Neuronal stem cell (in vitro differentiated cells): ENCODE results near the gene GNB4.

Experiments used
- DNase-seq: peaks from one replicate; pipeline ENCODE4 v3.0.0-alpha.2; 2013; ENCODE audit warnings: low spot score
- H2AFZ ChIP-seq: one replicate; pipeline ENCODE4 v1.6.1; 2013; ENCODE audit warnings: mild to moderate bottlenecking, low read length, inconsistent platforms
- H2AK5ac ChIP-seq: 2 replicates; pipeline ENCODE4 v1.6.1; 2013; ENCODE audit warnings: low read depth, mild to moderate bottlenecking, inconsistent platforms, low read length, moderate library complexity, mixed read lengths
- H2BK120ac ChIP-seq: 2 replicates; pipeline ENCODE4 v1.6.1; 2013; ENCODE audit warnings: low read depth, mild to moderate bottlenecking, inconsistent platforms, low read length, moderate library complexity, mixed read lengths
- H2BK12ac ChIP-seq: one replicate; pipeline ENCODE4 v1.6.1; 2013; ENCODE audit warnings: low read length, inconsistent platforms
- H2BK15ac ChIP-seq: 2 replicates; pipeline ENCODE4 v1.6.1; 2013; ENCODE audit warnings: mild to moderate bottlenecking, low read length, inconsistent platforms, mixed read lengths
- H2BK5ac ChIP-seq: one replicate; pipeline ENCODE4 v1.6.1; 2013; ENCODE audit warnings: inconsistent platforms, mild to moderate bottlenecking, low read length, moderate library complexity
- H3K14ac ChIP-seq: one replicate; pipeline ENCODE4 v1.6.1; 2013; ENCODE audit warnings: low read length, inconsistent platforms
- H3K18ac ChIP-seq: 2 replicates; pipeline ENCODE4 v1.6.1; 2013; ENCODE audit warnings: low read length, inconsistent platforms
- H3K23ac ChIP-seq: 2 replicates; pipeline ENCODE4 v1.6.1; 2013; ENCODE audit warnings: low read depth, mild to moderate bottlenecking, mixed read lengths, low read length, inconsistent platforms; ENCODE audit not compliant: poor library complexity
- H3K27ac ChIP-seq: replicated peaks from 3 replicates; pipeline ENCODE4 v1.5.1; 2013; ENCODE audit warnings: low read length, inconsistent platforms
- H3K27me3 ChIP-seq, 3 experiments: 2 replicates each; pipeline ENCODE4 v1.6.1; 2013; ENCODE audit warnings: low read length in 3 of 3, mild to moderate bottlenecking in 2 of 3, inconsistent platforms in 1 of 3, low read depth in 1 of 3, mixed read lengths in 1 of 3, moderate library complexity in 1 of 3; ENCODE audit not compliant: control insufficient read depth in 3 of 3, insufficient read depth in 3 of 3
- H3K36me3 ChIP-seq, 2 donors: replicated peaks in 1 of 2; 2 replicates each; pipeline ENCODE4 v1.6.1; 2013; ENCODE audit warnings: low read length in 2 of 2; ENCODE audit not compliant: control insufficient read depth in 2 of 2, insufficient read depth in 2 of 2
- H3K4ac ChIP-seq: 2 replicates; pipeline ENCODE4 v1.6.1; 2013; ENCODE audit warnings: inconsistent platforms, mild to moderate bottlenecking, low read length, moderate library complexity
- H3K4me1 ChIP-seq, 2 donors: 1 replicate in 1 of 2; 2 replicates in 1 of 2; pipeline ENCODE4 v1.6.1; 2013; ENCODE audit warnings: low read length in 2 of 2, low read depth in 1 of 2; ENCODE audit not compliant: control insufficient read depth in 2 of 2, insufficient read depth in 1 of 2
- H3K4me2 ChIP-seq: one replicate; pipeline ENCODE4 v1.6.1; 2013; ENCODE audit warnings: mild to moderate bottlenecking, low read length, inconsistent platforms; ENCODE audit not compliant: insufficient read depth, poor library complexity, severe bottlenecking
- H3K4me3 ChIP-seq, 2 donors: 2 replicates each; pipeline ENCODE4 v1.5.1; 2013; ENCODE audit warnings: low read length in 2 of 2, mild to moderate bottlenecking in 2 of 2, inconsistent platforms in 1 of 2, moderate library complexity in 1 of 2
- H3K79me1 ChIP-seq: one replicate; pipeline ENCODE4 v1.6.1; 2013; ENCODE audit warnings: low read depth, mild to moderate bottlenecking, inconsistent platforms, low read length, moderate library complexity
- H3K9ac ChIP-seq: one replicate; pipeline ENCODE4 v1.6.1; 2013; ENCODE audit warnings: mild to moderate bottlenecking, low read depth, low read length, inconsistent platforms; ENCODE audit not compliant: poor library complexity
- H3K9me3 ChIP-seq, 2 donors: replicated peaks in 1 of 2; 2 replicates each; pipeline versions ENCODE3 to v1.6.1; 2013; ENCODE audit warnings: low read length in 2 of 2, mild to moderate bottlenecking in 2 of 2, inconsistent platforms in 1 of 2, low read depth in 1 of 2, mixed read lengths in 1 of 2, moderate library complexity in 1 of 2; ENCODE audit not compliant: control insufficient read depth in 2 of 2, insufficient read depth in 1 of 2
- H4K8ac ChIP-seq: one replicate; pipeline ENCODE4 v1.6.1; 2013; ENCODE audit warnings: low read depth, mild to moderate bottlenecking, inconsistent platforms, low read length, moderate library complexity
- H4K91ac ChIP-seq: one replicate; pipeline ENCODE4 v1.6.1; 2013; ENCODE audit warnings: low read length, low read depth, mild to moderate bottlenecking, inconsistent platforms; ENCODE audit not compliant: poor library complexity
- WGBS, 2 donors: extraction: QIAGEN DNeasy Blood & Tissue Kit; methylation state at CpG; one replicate each; pipeline ENCODE4 v1.1.7; 2013; ENCODE audit warnings: missing lambda C conversion rate in 2 of 2, mixed read lengths in 1 of 2; ENCODE audit not compliant: insufficient read length in 2 of 2, insufficient replicate concordance in 1 of 2; ENCODE audit errors: extremely low coverage in 2 of 2; 5-methylcytosine and 5-hydroxymethylcytosine counted together

The GNB4 gene

DNA sequence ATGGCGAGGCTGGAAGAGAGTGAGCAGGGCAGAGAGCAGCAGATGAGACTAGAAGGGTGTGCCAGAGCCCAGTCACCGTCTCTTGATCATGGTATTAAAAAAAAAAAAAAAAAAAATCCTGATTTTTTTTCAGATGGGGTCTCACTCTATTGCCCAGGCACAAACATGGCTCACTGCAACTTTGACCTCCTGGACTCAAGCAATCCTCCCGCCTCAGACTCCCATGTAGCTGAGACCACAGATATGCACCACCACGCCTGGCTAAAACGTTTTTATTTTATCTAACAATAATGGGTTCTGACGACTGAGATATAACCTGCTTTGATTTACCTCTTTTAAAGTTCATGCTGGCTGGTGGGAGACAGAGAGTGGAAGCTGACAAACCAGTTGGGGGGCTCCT is 4.0 kb downstream of the GNB4 start:
- Histone ChIP-seq H2BK12ac (no peak overlapping the region), H3K18ac (no peak overlapping the region), H3K9me3 (no peaks in the 10 kb centered on the region), H3K27ac (no peak overlapping the region), H2BK5ac (no peak overlapping the region), H3K27me3 (peaks cover 0 to 3% (median 0%) of the 10 kb centered on the region in 3 experiments), H3K23ac (no peak overlapping the region), H2AFZ (no peak overlapping the region), H3K9ac (no peak overlapping the region), H3K4me3 (no peak overlapping the region), H3K4me1 (peaks cover 2 to 4% of the 10 kb centered on the region in 2 donors), H3K4ac (no peak overlapping the region), H2BK120ac (no peak overlapping the region), H4K8ac (no peak overlapping the region), H3K79me1 (no peaks in the 10 kb centered on the region), H3K14ac (no peak overlapping the region), H2AK5ac (no peak overlapping the region), H2BK15ac (no peak overlapping the region), H3K36me3 (peaks cover 0 to 17% of the 10 kb centered on the region in 2 donors), H3K4me2 (no peak overlapping the region), H4K91ac (no peak overlapping the region)
- no peak for DNase-seq
- no CpG with 5 or more reads among the region's 6 CpGs for WGBS, 2 donors

GRCh38 chr3:179446501-179446900 is 4.8 kb downstream of the GNB4 start:
- H2BK120ac ChIP-seq: no peak overlapping the region
- H3K4me3 ChIP-seq: no peak overlapping the region
- no peak overlapping the region for H2AFZ ChIP-seq
- H3K9me3 ChIP-seq: no peaks in the 10 kb centered on the region
- H3K27me3 ChIP-seq: peaks cover 0 to 3% (median 0%) of the 10 kb centered on the region in 3 experiments
- no peak overlapping the region for H3K23ac ChIP-seq
- H3K9ac ChIP-seq: no peak overlapping the region
- H4K91ac ChIP-seq: no peak overlapping the region
- H3K27ac ChIP-seq: no peak overlapping the region
- no peak for DNase-seq
- no peak overlapping the region for H2BK15ac ChIP-seq
- H3K79me1 ChIP-seq: no peaks in the 10 kb centered on the region
- H3K14ac ChIP-seq: no peak overlapping the region
- H3K4me2 ChIP-seq: no peak overlapping the region
- no peak overlapping the region for H2BK12ac ChIP-seq
- no peak overlapping the region for H3K4ac ChIP-seq
- H2BK5ac ChIP-seq: no peak overlapping the region
- H3K18ac ChIP-seq: no peak overlapping the region
- peaks cover 0 to 17% of the 10 kb centered on the region in 2 donors for H3K36me3 ChIP-seq
- no peaks in the 10 kb centered on the region for H3K4me1 ChIP-seq
- WGBS, 2 donors: no CpG with 5 or more reads among the region's 7 CpGs
- no peak overlapping the region for H2AK5ac ChIP-seq
- H4K8ac ChIP-seq: no peak overlapping the region

DNA sequence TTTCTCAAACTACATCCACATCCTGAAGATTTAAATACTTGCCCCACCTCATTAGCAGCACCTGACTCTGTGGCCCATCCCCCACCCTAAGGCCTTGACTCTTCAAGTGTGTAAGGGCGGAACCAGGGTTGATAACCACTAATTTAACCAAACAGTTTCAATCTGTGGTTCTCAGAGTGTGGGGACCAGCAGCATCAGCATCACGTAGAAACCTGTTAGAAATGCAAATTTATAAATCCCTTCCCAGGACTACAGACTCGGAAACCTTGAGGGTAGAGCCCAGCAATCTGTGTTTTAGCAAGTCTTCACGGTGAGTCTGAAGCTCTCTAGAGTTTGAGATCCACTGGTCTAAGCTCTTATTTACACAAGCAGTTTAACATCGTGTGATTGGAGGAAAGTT is 12.4 kb downstream of the GNB4 start:
- Histone ChIP-seq H4K91ac (no peak overlapping the region), H3K9me3 (no peaks in the 10 kb centered on the region), H4K8ac (no peak overlapping the region), H3K27me3 (no peaks in the 10 kb centered on the region), H3K4me2 (no peak overlapping the region), H3K79me1 (no peaks in the 10 kb centered on the region), H3K4me1 (peaks cover 0 to 2% of the 10 kb centered on the region in 2 donors), H2BK12ac (no peak overlapping the region), H3K4me3 (no peak overlapping the region), H2BK120ac (no peak overlapping the region), H2AK5ac (no peak overlapping the region), H3K23ac (no peak overlapping the region), H2BK5ac (no peak overlapping the region), H3K9ac (no peak overlapping the region), H3K27ac (no peak overlapping the region), H3K14ac (no peak overlapping the region), H2AFZ (no peak overlapping the region), H2BK15ac (no peak overlapping the region), H3K36me3 (peaks cover 0 to 17% of the 10 kb centered on the region in 2 donors), H3K4ac (no peak overlapping the region), H3K18ac (no peak overlapping the region)
- DNase-seq: no peak
- WGBS, 2 donors: no CpG with 5 or more reads among the region's 5 CpGs

DNA sequence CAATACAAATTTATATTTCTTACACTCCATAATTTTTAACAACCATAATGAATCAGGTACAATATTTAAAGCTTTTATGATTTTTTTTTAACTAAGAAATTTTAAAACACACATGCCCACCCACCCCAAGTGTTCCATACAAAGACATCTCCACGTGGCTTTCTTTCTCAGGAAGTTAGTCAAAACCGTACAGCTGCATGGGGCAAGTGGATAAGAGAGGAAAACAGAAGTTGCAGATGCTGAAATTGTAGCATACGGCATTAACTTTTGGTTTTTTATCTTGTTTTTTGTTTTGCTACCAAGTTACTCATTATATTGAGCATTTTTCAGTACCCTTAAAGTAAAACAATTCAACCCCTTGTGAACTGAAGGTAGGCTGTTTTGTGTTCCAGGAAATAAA is 14.8 kb downstream of the GNB4 start:
- H2BK5ac ChIP-seq: no peak overlapping the region

More for the DNA sequence above, 14.8 kb downstream of the GNB4 start:
- no peak for DNase-seq
- Histone ChIP-seq H4K91ac (no peak overlapping the region), H3K23ac (no peak overlapping the region), H3K14ac (no peak overlapping the region), H3K4me1 (peaks cover 0 to 2% of the 10 kb centered on the region in 2 donors), H2AK5ac (no peak overlapping the region), H3K4me3 (no peak overlapping the region), H3K18ac (no peak overlapping the region), H3K9ac (no peak overlapping the region), H4K8ac (no peak overlapping the region), H2BK15ac (no peak overlapping the region), H3K79me1 (no peaks in the 10 kb centered on the region), H2BK12ac (no peak overlapping the region), H3K36me3 (peaks cover 0 to 7% of the 10 kb centered on the region in 2 donors), H3K27me3 (no peaks in the 10 kb centered on the region), H3K4me2 (no peak overlapping the region), H3K4ac (no peak overlapping the region), H3K9me3 (no peaks in the 10 kb centered on the region), H2BK120ac (no peak overlapping the region), H3K27ac (no peak overlapping the region), H2AFZ (no peak overlapping the region)
- WGBS, 2 donors: no CpG with 5 or more reads among the region's 3 CpGs
